HL-60 (cell line): ENCODE measurements around the gene FAM222B.

Source experiments
- DNase-seq, 2 experiments: peaks; one replicate each; pipeline ENCODE4 v3.0.0-alpha.2; 2010 to 2020; ENCODE audit warnings: low read depth in 1 of 2, low spot score in 1 of 2
- H3K27ac ChIP-seq: fragments of 250-450 bp; sonication (Bioruptor Pico); replicated peaks from 2 replicates; pipeline ENCODE4 v1.5.1; 2020; ENCODE audit warnings: mild to moderate bottlenecking, moderate library complexity
- H3K27me3 ChIP-seq: fragments of 250-450 bp; sonication (Bioruptor Pico); 2 replicates; pipeline ENCODE4 v1.5.1; 2021; ENCODE audit warnings: mild to moderate bottlenecking, moderate library complexity; ENCODE audit not compliant: insufficient read depth, poor library complexity, severe bottlenecking
- H3K4me3 ChIP-seq: replicated peaks from 2 replicates; pipeline ENCODE4 v1.5.1; 2011; ENCODE audit warnings: mild to moderate bottlenecking, control low read depth, low read length; ENCODE audit not compliant: insufficient read depth
- GABPA ChIP-seq: IDR thresholded peaks from 2 replicates; pipeline ENCODE4 v1.6.1; 2012; ENCODE audit warnings: low read depth
- POLR2AphosphoS5 ChIP-seq: IDR thresholded peaks from 2 replicates; pipeline ENCODE4 v1.6.1; 2012; ENCODE audit warnings: low read depth
- SPI1 ChIP-seq: IDR thresholded peaks from 2 replicates; pipeline ENCODE4 v1.6.1; 2012; ENCODE audit warnings: low read depth, mild to moderate bottlenecking, borderline replicate concordance
- TF ChIP-seq, protein P1 (sequence below): IDR thresholded peaks from one replicate; pipeline ENCODE4 v1.5.1; 2011; ENCODE audit warnings: low read length, control low read depth, inconsistent platforms; ENCODE audit not compliant: insufficient read depth
- TF ChIP-seq, protein P2 (sequence below): IDR thresholded peaks from 2 replicates; pipeline ENCODE4 v1.6.1; 2012; ENCODE audit warnings: low read depth; ENCODE audit not compliant: insufficient replicate concordance

FAM222B gene

DNA sequence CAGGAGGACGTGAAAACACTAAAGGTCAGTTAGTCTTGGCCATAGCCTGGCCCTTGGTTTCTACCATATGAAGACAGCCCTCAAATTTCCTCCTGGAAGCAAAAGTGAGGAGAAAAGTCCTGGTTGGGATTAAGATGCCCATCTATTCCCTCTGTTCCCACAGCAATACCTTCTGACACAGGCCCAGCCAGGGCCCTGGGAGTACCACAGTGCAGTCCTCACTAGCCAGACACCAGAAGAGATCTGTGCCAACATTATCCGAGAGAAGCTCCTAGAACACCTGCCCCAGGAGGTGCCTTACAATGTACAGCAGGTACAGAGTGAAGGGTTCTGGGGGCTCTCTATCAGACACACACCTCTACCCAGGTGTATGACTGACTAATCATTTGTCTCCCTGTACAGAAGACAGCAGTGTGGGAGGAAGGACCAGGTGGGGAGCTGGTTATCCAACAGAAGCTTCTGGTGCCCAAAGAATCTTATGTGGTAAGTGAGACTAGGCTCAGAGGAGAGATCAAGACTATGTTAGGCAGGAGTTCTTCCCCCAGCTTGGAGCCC is 16.3 kb upstream of the FAM222B start:
- Histone ChIP-seq H3K4me3 (no peak overlapping the region), H3K27me3 (no peaks in the 10 kb centered on the region), H3K27ac (no peak overlapping the region)
- TF ChIP-seq, protein P1, sequence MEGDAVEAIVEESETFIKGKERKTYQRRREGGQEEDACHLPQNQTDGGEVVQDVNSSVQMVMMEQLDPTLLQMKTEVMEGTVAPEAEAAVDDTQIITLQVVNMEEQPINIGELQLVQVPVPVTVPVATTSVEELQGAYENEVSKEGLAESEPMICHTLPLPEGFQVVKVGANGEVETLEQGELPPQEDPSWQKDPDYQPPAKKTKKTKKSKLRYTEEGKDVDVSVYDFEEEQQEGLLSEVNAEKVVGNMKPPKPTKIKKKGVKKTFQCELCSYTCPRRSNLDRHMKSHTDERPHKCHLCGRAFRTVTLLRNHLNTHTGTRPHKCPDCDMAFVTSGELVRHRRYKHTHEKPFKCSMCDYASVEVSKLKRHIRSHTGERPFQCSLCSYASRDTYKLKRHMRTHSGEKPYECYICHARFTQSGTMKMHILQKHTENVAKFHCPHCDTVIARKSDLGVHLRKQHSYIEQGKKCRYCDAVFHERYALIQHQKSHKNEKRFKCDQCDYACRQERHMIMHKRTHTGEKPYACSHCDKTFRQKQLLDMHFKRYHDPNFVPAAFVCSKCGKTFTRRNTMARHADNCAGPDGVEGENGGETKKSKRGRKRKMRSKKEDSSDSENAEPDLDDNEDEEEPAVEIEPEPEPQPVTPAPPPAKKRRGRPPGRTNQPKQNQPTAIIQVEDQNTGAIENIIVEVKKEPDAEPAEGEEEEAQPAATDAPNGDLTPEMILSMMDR = no peak
- TF ChIP-seq GABPA (no peak), SPI1 (no peak), POLR2AphosphoS5 (no peak)
- TF ChIP-seq, protein P2, sequence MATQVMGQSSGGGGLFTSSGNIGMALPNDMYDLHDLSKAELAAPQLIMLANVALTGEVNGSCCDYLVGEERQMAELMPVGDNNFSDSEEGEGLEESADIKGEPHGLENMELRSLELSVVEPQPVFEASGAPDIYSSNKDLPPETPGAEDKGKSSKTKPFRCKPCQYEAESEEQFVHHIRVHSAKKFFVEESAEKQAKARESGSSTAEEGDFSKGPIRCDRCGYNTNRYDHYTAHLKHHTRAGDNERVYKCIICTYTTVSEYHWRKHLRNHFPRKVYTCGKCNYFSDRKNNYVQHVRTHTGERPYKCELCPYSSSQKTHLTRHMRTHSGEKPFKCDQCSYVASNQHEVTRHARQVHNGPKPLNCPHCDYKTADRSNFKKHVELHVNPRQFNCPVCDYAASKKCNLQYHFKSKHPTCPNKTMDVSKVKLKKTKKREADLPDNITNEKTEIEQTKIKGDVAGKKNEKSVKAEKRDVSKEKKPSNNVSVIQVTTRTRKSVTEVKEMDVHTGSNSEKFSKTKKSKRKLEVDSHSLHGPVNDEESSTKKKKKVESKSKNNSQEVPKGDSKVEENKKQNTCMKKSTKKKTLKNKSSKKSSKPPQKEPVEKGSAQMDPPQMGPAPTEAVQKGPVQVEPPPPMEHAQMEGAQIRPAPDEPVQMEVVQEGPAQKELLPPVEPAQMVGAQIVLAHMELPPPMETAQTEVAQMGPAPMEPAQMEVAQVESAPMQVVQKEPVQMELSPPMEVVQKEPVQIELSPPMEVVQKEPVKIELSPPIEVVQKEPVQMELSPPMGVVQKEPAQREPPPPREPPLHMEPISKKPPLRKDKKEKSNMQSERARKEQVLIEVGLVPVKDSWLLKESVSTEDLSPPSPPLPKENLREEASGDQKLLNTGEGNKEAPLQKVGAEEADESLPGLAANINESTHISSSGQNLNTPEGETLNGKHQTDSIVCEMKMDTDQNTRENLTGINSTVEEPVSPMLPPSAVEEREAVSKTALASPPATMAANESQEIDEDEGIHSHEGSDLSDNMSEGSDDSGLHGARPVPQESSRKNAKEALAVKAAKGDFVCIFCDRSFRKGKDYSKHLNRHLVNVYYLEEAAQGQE = no peak
- DNase-seq = no peak

DNA sequence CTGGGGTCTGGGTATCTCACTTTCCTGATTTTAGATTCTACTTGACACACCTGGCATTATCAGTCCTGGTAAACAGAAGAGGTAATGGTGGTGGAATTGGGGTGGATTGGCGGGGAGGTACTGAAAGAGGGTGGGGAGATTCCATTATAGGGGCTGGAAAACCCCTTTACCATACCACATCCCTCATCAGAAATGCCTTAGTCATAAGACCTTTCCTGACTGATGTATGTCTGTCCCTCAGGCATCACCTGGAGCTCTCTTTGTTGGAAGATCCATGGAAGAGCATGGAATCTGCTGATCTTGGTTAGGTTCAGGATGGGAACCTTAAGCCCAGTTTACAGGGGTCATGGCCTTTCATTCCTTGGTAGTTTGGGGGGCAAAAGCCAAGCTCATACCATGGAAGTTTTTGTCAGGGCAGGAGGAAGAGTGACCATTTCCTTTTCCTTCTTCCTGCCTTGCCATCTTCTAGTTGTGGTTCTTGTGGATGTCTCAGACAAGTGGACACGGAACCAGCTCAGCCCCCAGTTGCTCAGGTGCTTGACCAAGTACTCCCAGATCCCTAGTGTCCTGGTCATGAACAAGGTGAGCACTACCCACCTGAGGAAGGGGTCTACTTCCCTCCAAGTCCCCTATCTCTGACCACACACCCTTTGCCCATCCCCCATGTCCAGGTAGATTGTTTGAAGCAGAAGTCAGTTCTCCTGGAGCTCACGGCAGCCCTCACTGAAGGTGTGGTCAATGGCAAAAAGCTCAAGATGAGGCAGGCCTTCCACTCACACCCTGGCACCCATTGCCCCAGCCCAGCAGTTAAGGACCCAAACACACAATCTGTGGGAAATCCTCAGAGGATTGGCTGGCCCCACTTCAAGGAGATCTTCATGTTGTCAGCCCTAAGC is 15.6 kb upstream of the FAM222B start:
- no peak for DNase-seq
- Histone ChIP-seq H3K27me3 (no peaks in the 10 kb centered on the region), H3K4me3 (no peak overlapping the region), H3K27ac (no peak overlapping the region)
- TF ChIP-seq GABPA (no peak), POLR2AphosphoS5 (no peak), SPI1 (no peak)
- TF ChIP-seq, protein P1 = no peak
- TF ChIP-seq, protein P2 = no peak

DNA sequence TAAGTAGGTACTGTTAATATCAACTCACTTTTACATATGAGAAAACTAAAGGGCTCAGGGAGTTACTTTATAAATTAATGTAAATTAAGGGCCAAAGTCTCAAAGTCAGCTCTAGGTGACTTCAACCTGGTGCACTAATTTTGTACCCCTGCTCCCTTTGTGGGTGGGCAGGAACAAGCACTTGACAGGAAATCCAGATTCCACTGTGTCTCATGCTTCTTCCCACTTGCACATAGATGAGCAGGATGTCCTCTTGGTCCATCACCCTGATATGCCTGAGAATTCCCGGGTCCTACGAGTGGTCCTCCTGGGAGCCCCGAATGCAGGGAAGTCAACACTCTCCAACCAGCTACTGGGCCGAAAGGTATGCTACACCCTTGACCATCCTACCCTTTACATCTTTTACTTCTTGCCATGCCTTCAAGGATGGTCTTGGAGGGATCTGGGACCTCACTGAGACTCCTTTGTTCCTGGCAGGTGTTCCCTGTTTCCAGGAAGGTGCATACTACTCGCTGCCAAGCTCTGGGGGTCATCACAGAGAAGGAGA is 13.5 kb upstream of the FAM222B start:
- no peak for DNase-seq

More for the DNA sequence above, 13.5 kb upstream of the FAM222B start:
- no peak overlapping the region for H3K4me3 ChIP-seq
- no peaks in the 10 kb centered on the region for H3K27me3 ChIP-seq
- H3K27ac ChIP-seq = no peak overlapping the region
- TF ChIP-seq, protein P2 = no peak
- no peak for TF ChIP-seq POLR2AphosphoS5
- TF ChIP-seq, protein P1 = no peak
- TF ChIP-seq SPI1 = no peak
- no peak for TF ChIP-seq GABPA
